Activated CD8-positive, alpha-beta memory T cell treated with anti-CD3 and anti-CD28 coated beads for 36 hours (primary cell): ENCODE data around the gene ZFYVE1. TPM values are rescaled to one million over a fixed set of nuclear protein-coding genes. Genes with fewer than 3 reads are reported as not detected.
"Not testable (repeated sequence)": the region's sequence is repeated elsewhere in the genome, so short reads cannot be mapped to it uniquely, and the experiment has no call there.

ENCODE experiments used
- CTCF ChIA-PET: fragments of 350-600 bp; sonication (Branson Sonifier 250); formaldehyde crosslinking; loops from one replicate; lab custom pipeline; 2021; ENCODE audit warnings: antibody characterized with exemption; lab: Charles Lee
- POLR2A ChIA-PET: fragments of 350-600 bp; sonication (Branson Sonifier 250); formaldehyde crosslinking; loops from one replicate; lab custom pipeline; 2021; ENCODE audit warnings: antibody characterized with exemption; lab: Charles Lee
- total RNA-seq, 2 experiments: library from RNA; stranded (reverse); gene quantifications; one replicate each; pipeline ENCODE4 v1.2.3, GENCODE V29; 2021

ZFYVE1 gene
- total RNA-seq, result 1 to 10 TPM; 9.4 to 9.7 TPM

- POLR2A ChIA-PET, result interaction anchor here (0.8 to 2.4 kb wide), 2 partner anchors 31 to 109 kb away, joined by 3 to 16 read pairs; partner anchors contain the start of genes PSEN1 and RBM25
- CTCF ChIA-PET, result interaction anchor here (0.6 to 0.9 kb wide), 2 partner anchors 9 to 13 kb away, joined by 3 read pairs; no protein-coding TSS in a partner anchor
Measured at GRCh38 chr14:73026845-73027542, at the start of gene ZFYVE1. TSS of gene ZFYVE1 (minus strand) at chr14:73027106. CDS start at chr14:73024508, 2,598 bp downstream.

- CTCF ChIA-PET, result no interaction called here
- POLR2A ChIA-PET, result no interaction called here
Measured at GRCh38 chr14:73069585-73069984, 42.7 kb upstream of the ZFYVE1 start.

GRCh38 chr14:73058922-73059673, 32.2 kb upstream of the ZFYVE1 start:
- ChIA-PET POLR2A (interaction anchor here (0.9 to 2.3 kb wide), 7 partner anchors 9 to 408 kb away, joined by 3 to 16 read pairs (median 4); partner anchors contain the start of genes NUMB, PSEN1 and ZFYVE1), CTCF (interaction anchor here (1.2 kb wide), 1 partner anchor 12 kb away, joined by 3 read pairs; no protein-coding TSS in a partner anchor)

- ChIA-PET POLR2A (interaction anchor here (0.8 to 2.3 kb wide), 8 partner anchors 9 to 409 kb away, joined by 3 to 16 read pairs (median 4); partner anchors contain the start of genes NUMB, PSEN1 and ZFYVE1), CTCF (interaction anchor here (1.1 to 1.2 kb wide), 2 partner anchors 12 to 40 kb away, joined by 3 read pairs; no protein-coding TSS in a partner anchor)
Measured at GRCh38 chr14:73058224-73058921, 31.5 kb upstream of the ZFYVE1 start, which contains the start of gene RBM25. TSS of gene RBM25 (plus strand) at chr14:73058534. CDS start at chr14:73071642, 13,108 bp downstream.

- CTCF ChIA-PET, result interaction anchor here (0.6 to 1.2 kb wide), 3 partner anchors 13 to 513 kb away, joined by 3 read pairs; no protein-coding TSS in a partner anchor
- POLR2A ChIA-PET, result interaction anchor here (0.8 to 2.3 kb wide), 7 partner anchors 8 to 410 kb away, joined by 3 to 16 read pairs (median 4); partner anchors contain the start of genes NUMB, PSEN1 and ZFYVE1
Measured at GRCh38 chr14:73057944-73058223, 31.0 kb upstream of the ZFYVE1 start.

GRCh38 chr14:73055251-73055650, 28.3 kb upstream of the ZFYVE1 start:
- ChIA-PET CTCF (no interaction called here), POLR2A (interaction anchor here (0.6 kb wide), 1 partner anchor 542 kb away, joined by 3 read pairs; no protein-coding TSS in a partner anchor)

GRCh38 chr14:73049428-73049827, 22.5 kb upstream of the ZFYVE1 start:
- POLR2A ChIA-PET, result interaction anchor here (0.6 kb wide), 1 partner anchor 9 kb away, joined by 3 read pairs; the partner anchor contains the start of gene RBM25
- CTCF ChIA-PET, result no interaction called here

GRCh38 chr14:73047808-73048207, 20.9 kb upstream of the ZFYVE1 start:
- POLR2A ChIA-PET, result no interaction called here
- CTCF ChIA-PET, result interaction anchor here (1.0 kb wide), 1 partner anchor 114 kb away, joined by 3 read pairs; no protein-coding TSS in a partner anchor

GRCh38 chr14:73036706-73037450, 10.0 kb upstream of the ZFYVE1 start:
- CTCF ChIA-PET, POLR2A ChIA-PET: not testable (repeated sequence)

- ChIA-PET POLR2A (interaction anchor here (2.4 kb wide), 1 partner anchor 30 kb away, joined by 16 read pairs; the partner anchor contains the start of gene RBM25), CTCF (no interaction called here)
Measured at GRCh38 chr14:73027984-73028383, 1.1 kb upstream of the ZFYVE1 start.

- ChIA-PET CTCF (interaction anchor here (0.6 to 0.9 kb wide), 2 partner anchors 9 to 14 kb away, joined by 3 read pairs; no protein-coding TSS in a partner anchor), POLR2A (interaction anchor here (2.4 kb wide), 1 partner anchor 31 kb away, joined by 16 read pairs; the partner anchor contains the start of gene RBM25)
Measured at GRCh38 chr14:73027546-73027945, 640 bp upstream of the ZFYVE1 start.

- CTCF ChIA-PET, result interaction anchor here (0.9 kb wide), 1 partner anchor 12 kb away, joined by 3 read pairs; no protein-coding TSS in a partner anchor
- POLR2A ChIA-PET, result interaction anchor here (0.7 to 2.4 kb wide), 3 partner anchors 32 to 110 kb away, joined by 3 to 16 read pairs (median 6); partner anchors contain the start of genes PSEN1 and RBM25
Measured at GRCh38 chr14:73026243-73026844, 562 bp downstream of the ZFYVE1 start.

GRCh38 chr14:73025544-73025943, 1.4 kb downstream of the ZFYVE1 start:
- CTCF ChIA-PET, result no interaction called here
- POLR2A ChIA-PET, result interaction anchor here (0.7 kb wide), 2 partner anchors 15 to 53 kb away, joined by 3 to 6 read pairs; no protein-coding TSS in a partner anchor

- POLR2A ChIA-PET, result interaction anchor here (0.6 kb wide), 1 partner anchor 54 kb away, joined by 4 read pairs; no protein-coding TSS in a partner anchor
- CTCF ChIA-PET, result interaction anchor here (1.4 kb wide), 1 partner anchor 73 kb away, joined by 3 read pairs; no protein-coding TSS in a partner anchor
Measured at GRCh38 chr14:73022051-73022450, 4.9 kb downstream of the ZFYVE1 start.

- POLR2A ChIA-PET, CTCF ChIA-PET: not testable (repeated sequence)
Measured at GRCh38 chr14:73016011-73016410, 10.9 kb downstream of the ZFYVE1 start.

GRCh38 chr14:73015552-73015951, 11.4 kb downstream of the ZFYVE1 start:
- CTCF ChIA-PET, POLR2A ChIA-PET: not testable (repeated sequence)

GRCh38 chr14:73014105-73014504, 12.8 kb downstream of the ZFYVE1 start:
- ChIA-PET CTCF (interaction anchor here (0.9 to 1.2 kb wide), 2 partner anchors 13 to 65 kb away, joined by 3 to 4 read pairs; partner anchors contain the start of gene ZFYVE1), POLR2A (no interaction called here)
